ENCODE measurements around the gene TNRC6C.
"Not testable (repeated sequence)": the region's sequence is repeated elsewhere in the genome, so short reads cannot be mapped to it uniquely, and the experiment has no call there.

TNRC6C gene

DNA sequence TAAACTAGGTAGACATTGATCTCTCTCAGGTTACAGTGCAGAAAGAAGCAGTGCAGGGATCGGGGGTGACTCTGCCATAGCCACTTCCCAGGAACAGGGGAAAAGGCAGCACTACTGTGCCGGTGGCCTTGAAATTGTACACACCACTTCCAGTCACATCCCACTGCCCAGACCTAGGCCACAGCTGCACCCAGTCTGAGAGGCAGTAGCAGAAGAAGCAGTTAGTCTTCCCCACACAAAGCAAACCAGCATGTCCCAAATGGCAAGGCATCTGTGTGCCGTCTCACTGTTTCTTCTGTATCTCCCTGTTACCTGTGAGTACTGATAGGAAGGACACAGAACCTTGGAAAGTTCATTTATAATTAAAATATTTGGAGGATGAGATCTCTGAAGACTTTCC is 123.0 kb downstream of the TNRC6C start:
- TF ChIP-seq, protein P1, sequence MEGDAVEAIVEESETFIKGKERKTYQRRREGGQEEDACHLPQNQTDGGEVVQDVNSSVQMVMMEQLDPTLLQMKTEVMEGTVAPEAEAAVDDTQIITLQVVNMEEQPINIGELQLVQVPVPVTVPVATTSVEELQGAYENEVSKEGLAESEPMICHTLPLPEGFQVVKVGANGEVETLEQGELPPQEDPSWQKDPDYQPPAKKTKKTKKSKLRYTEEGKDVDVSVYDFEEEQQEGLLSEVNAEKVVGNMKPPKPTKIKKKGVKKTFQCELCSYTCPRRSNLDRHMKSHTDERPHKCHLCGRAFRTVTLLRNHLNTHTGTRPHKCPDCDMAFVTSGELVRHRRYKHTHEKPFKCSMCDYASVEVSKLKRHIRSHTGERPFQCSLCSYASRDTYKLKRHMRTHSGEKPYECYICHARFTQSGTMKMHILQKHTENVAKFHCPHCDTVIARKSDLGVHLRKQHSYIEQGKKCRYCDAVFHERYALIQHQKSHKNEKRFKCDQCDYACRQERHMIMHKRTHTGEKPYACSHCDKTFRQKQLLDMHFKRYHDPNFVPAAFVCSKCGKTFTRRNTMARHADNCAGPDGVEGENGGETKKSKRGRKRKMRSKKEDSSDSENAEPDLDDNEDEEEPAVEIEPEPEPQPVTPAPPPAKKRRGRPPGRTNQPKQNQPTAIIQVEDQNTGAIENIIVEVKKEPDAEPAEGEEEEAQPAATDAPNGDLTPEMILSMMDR (IDR thresholded peaks at IDR 0.05; ENCODE audit: low read depth, low read length): no peak
- H3K9me3 ChIP-seq: no peaks in the 10 kb centered on the region
- peaks cover 52% of the 10 kb centered on the region for H3K36me3 ChIP-seq
- no peak overlapping the region for H3K4me3 ChIP-seq (ENCODE audit: low read depth, low read length)
- H3K27me3 ChIP-seq: no peaks in the 10 kb centered on the region
- H3K4me1 ChIP-seq: peaks cover 3% of the 10 kb centered on the region; the same call in 1 of the 2 replicates
- no peak for DNase-seq

DNA sequence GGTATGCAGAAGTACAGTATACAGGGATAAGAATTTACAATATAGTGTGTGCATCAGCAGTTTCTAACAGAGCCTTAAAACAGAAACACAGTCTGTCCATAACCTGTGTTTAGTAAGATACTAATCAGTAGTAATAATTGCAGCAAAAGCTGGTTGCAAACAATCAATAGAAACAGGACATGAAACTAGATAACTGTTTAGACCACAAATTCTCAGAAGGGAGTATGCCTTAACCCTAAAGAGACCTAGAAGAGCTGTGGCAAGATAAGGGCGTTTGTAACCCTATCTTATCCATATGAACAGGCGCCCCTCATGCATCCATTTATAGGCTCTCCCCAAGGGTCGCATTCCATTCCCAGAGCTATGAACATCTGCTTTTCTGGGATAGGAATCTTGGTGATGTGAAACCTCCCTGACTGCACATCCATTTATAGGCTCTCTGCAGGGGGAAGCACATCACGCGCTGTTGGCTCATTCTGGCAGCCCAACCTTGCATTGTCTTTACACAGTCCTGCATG is 123.9 kb downstream of the TNRC6C start:
- DNase-seq; H3K27me3 ChIP-seq; H3K9me3 ChIP-seq; H3K4me1 ChIP-seq; H3K4me3 ChIP-seq (ENCODE audit: low read depth, low read length): not testable (repeated sequence)
- peaks cover 54% of the 10 kb centered on the region for H3K36me3 ChIP-seq

DNA sequence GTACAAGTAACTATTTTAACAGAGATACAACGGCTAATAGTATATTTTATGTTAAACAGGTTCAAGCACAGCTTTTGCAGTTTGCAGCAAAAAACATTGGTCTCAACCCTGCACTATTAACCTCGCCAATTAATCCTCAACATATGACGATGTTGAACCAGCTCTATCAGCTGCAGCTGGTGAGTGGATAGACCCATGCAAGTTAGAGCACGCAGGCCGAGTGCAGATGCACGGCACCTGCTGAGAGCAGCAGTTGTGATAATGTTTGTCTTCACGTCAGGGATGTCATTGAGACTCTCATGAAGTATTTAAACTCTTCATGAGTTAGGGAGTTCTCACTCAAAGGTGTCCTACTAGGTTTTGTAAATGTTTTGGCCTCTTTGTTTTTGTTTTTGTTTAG is 124.5 kb downstream of the TNRC6C start:
- H3K4me1 ChIP-seq: peaks cover 3% of the 10 kb centered on the region; the same call in 1 of the 2 replicates
- TF ChIP-seq, protein P1 (IDR thresholded peaks at IDR 0.05; ENCODE audit: low read depth, low read length): no peak
- H3K9me3 ChIP-seq: no peaks in the 10 kb centered on the region
- no peak for DNase-seq
- no peaks in the 10 kb centered on the region for H3K27me3 ChIP-seq
- no peak overlapping the region for H3K4me3 ChIP-seq (ENCODE audit: low read depth, low read length)
- peaks cover 54% of the 10 kb centered on the region for H3K36me3 ChIP-seq

DNA sequence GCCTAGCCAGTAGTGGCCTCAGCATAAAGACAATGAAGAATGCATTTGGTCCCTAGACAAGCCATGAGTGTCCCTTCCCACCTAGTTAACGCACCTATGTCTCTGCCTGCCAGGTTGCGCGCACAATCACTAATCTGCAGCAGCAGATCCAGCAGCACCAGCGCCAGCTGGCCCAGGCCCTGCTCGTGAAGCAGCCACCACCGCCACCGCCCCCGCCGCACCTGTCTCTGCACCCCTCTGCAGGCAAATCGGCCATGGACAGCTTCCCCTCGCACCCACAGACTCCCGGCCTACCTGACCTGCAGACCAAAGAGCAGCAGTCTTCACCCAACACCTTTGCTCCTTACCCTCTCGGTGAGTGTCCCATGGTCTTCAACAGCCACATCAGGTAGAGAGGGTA is 128.2 kb downstream of the TNRC6C start:
- H3K36me3 ChIP-seq: peaks cover 56% of the 10 kb centered on the region

DNA sequence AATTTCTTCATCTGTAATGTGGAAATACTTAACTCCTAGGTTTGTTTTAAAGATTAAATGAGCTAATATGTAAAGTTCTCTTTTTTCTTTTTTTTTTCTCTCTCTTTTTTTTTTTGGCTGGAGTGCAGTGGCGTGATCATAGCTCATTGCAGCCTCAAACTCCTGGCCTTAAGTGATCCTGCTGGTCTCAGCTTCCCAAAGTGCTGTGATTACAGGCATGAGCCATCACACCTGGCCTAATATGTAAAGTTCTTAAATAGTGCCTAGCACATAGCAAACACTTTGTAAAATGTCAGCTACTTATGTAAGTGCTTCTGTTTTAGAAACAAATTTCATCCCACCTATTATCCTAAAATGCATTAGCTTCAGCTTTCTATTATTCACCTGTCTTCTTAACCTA is 130.0 kb downstream of the TNRC6C start:
- TF ChIP-seq, protein P1 (IDR thresholded peaks at IDR 0.05; ENCODE audit: low read depth, low read length): no peak
- no peaks in the 10 kb centered on the region for H3K27me3 ChIP-seq
- H3K4me1 ChIP-seq: no peaks in the 10 kb centered on the region
- H3K36me3 ChIP-seq: peaks cover 67% of the 10 kb centered on the region
- no peak for DNase-seq
- no peaks in the 10 kb centered on the region for H3K9me3 ChIP-seq
- no peak overlapping the region for H3K4me3 ChIP-seq (ENCODE audit: low read depth, low read length)

More for the DNA sequence above, 128.2 kb downstream of the TNRC6C start:
- Histone ChIP-seq H3K9me3 (no peaks in the 10 kb centered on the region), H3K27me3 (no peaks in the 10 kb centered on the region), H3K4me3 (ENCODE audit: low read depth, low read length) (no peak overlapping the region), H3K4me1 (peaks cover 2% of the 10 kb centered on the region; the same call in 1 of the 2 replicates)
- TF ChIP-seq, protein P1 (IDR thresholded peaks at IDR 0.05; ENCODE audit: low read depth, low read length): no peak
- DNase-seq: no peak

DNA sequence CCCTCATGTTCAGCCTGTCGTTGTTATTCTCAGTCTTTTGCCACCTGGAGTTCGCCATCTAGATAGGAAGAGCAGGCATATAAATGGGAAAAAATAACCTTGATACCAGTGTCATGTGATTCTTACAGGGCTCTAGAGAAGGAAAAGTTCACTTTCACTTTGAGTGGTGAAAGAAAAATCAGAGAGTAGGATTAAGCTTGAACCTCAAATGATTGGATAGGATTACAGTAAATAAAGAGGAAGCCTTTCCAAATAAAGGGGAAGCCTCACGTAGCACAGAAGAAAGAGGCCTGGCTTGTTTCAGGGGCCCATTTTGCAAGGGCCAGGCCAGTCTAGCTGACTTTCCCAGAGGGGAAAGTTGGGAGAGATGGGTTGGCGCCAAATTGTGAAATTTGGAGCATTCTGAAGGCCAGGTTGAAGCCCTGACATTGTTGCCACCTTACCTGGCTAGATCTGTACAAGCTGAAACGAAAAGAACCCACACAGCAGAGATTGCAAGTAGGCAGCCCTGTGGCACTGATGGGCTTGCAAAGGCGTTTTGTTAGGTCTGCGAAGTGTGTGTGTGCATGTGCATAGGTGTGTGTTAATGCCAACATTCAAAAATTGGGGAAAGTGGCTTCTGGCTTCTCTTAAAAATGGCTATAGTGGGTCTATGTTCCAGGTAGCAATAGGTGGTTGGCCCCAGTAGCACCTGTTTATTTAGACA is 131.2 kb downstream of the TNRC6C start:
- peaks cover 70% of the 10 kb centered on the region for H3K36me3 ChIP-seq
- DNase-seq: no peak
- no peak overlapping the region for H3K4me3 ChIP-seq (ENCODE audit: low read depth, low read length)
- TF ChIP-seq, protein P1 (IDR thresholded peaks at IDR 0.05; ENCODE audit: low read depth, low read length): no peak
- no peaks in the 10 kb centered on the region for H3K27me3 ChIP-seq
- H3K4me1 ChIP-seq: no peaks in the 10 kb centered on the region
- no peaks in the 10 kb centered on the region for H3K9me3 ChIP-seq
